ENCODE data around the gene CLTA. TPM values are rescaled to one million over a fixed set of nuclear protein-coding genes. Genes with fewer than 3 reads are reported as not detected.

CLTA gene
- total RNA-seq, 4 donors from 2014 or later: 155 to 207 (median 175) TPM

DNA sequence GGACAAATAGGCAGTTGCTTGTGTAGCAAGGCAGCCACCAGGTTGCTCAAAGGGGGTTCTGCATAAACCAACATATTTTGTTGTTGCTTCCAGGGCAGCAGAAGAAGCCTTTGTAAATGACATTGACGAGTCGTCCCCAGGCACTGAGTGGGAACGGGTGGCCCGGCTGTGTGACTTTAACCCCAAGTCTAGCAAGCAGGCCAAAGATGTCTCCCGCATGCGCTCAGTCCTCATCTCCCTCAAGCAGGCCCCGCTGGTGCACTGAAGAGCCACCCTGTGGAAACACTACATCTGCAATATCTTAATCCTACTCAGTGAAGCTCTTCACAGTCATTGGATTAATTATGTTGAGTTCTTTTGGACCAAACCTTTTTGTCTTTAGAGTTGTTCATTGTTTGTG, 20.8 kb downstream of the CLTA start:
- no peak for TF ChIP-seq CTCF (IDR thresholded peaks at IDR 0.05; ENCODE audit: low read depth)

- no peak for TF ChIP-seq CTCF (IDR thresholded peaks at IDR 0.05; ENCODE audit: low read depth)
Measured at GRCh38 chr9:36213387-36213786, 22.7 kb downstream of the CLTA start.

DNA sequence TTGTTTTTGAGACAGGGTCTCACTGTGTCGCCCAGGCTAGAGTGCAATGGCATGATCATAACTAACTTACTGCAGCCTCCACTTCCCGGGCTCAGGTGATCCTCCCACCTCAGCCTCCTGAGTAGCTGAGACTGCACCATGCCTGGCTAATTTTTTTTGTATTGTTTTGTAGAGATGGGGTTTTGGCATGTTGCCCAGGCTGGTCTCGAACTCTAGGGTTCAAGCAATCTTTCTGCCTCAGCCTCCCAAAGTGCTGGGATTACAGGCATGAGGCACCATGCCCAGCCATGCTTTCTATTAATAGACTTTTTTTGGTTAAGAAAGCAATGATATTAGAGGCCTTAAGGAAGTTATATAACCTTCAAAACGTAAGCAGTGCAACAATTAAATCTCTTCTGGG, 23.3 kb downstream of the CLTA start:
- no peak for TF ChIP-seq CTCF (IDR thresholded peaks at IDR 0.05; ENCODE audit: low read depth)

DNA sequence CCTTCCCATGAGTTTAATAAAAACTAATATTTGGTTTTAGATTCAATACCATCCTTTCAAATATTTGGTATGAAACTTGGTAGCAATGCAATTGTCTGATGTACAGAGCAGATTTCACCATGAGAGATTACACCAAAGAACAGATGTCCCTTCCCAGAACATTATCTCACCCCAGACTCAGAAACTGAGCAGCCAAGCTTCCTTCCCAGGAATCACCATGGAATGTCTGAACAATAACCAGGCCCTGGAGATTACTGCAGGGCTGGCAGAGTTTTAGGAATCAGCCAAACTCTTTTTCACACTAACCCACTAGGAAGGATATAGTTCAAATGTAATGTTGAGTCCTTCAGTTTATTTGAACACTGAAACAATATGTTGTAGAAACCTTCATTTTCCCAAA, 23.9 kb downstream of the CLTA start:
- no peak for TF ChIP-seq CTCF (IDR thresholded peaks at IDR 0.05; ENCODE audit: low read depth)

DNA sequence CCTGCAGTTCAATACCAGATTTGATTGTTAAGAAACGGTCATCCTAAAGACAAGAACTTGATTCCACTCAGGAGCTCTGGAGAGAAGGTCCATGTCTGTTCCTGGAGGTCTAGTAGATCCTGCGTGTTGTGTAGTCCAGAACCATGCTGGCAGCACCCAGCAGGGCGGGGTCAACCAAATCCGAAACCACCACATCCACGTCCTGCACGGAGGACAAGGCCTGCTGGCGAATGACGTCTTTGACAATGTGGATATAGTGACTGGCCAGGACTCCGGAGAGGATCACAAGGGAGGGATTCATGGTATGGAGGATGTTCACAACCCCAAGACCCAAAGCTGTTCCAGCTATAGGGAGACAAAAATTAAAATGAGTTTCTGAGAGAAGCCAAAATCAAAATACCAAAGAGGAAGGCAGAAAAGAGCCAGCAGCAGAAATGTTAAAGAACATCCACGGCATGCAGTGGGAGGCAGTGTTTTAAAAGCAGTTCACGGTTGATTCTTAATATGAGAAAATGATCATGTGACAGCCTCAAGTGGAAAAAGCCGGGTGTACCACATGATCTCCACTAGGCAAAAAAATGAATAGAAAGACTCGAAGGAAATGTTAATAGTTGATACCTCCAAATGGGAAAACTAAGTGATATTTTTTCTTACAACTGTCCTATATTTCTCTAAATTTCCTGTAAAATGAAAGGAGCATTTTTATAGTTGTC, 26.7 kb downstream of the CLTA start:
- TF ChIP-seq CTCF (IDR thresholded peaks at IDR 0.05; ENCODE audit: low read depth): no peak

DNA sequence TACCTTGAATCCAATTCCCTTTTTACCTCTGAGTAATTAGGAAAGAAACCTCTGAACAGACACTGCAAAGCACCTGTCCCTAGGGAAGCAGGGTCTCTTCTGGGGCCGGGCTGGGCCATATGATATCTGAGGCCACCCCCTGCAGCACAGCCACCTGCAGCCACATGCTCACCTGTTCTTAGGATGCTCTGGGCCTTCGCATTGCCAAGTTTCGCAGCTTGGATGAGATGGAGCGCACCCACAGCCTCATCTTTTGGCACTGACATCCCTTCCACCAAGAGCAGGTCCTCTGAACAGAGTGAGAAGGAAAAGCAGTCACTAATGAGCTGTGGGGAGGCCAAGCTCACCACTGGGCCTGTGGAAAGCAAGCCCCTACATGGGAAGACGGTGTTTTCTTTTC, 27.3 kb downstream of the CLTA start:
- TF ChIP-seq CTCF (IDR thresholded peaks at IDR 0.05; ENCODE audit: low read depth): no peak

DNA sequence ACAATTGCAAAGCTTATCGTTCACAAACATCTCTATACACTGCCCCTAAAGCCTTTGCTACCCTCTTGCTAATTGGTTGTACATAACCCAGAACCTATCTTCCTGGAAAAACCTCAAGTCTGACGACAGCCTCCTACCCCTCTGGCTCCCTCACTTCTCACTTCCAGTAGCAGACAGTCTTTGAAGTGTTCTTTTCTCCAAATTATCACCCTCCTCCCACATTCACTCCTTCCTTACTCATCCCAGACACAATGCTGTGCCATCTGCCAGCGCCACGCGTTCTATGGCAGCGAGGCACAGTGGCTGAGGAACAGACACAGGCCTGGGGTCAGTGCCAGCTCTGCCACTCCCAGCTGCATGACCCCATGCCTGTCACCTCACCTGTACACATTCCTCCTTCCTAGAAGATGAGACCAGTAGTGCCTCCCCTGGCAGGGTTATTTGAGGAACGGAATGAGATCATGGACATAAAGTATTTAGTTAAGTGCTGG, 27.7 kb downstream of the CLTA start:
- no peak for TF ChIP-seq CTCF (IDR thresholded peaks at IDR 0.05; ENCODE audit: low read depth)
